ENCODE data around the gene CHST1. TPM values are rescaled to one million over a fixed set of nuclear protein-coding genes. Genes with fewer than 3 reads are reported as not detected.

Gene CHST1
- polyA plus RNA-seq, 3 donors = not detected

DNA sequence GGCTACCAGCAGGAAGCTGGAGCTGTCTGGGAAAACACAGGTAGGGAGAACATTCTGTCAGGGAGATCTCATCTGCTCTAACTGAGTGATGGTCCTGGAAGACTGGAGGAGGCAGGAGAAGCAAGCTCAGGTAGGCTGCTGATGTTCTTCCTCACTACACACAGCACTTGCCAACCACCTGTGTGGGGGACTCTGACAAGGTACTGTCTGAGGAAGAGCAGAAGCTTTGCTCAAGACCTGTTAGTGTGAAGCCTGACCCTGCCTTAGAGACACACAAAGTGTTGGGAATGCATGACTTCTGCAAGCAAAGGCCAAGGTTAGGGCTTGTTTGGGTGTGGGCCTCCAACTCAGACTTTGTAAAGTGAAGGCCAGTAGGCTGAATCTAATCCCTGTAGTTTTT, 46.5 kb downstream of the CHST1 start:
- intact Hi-C loops (cut with micrococcal nuclease) = no loop called here
- H3K4me1 ChIP-seq (ENCODE audit: control insufficient read depth in 1 of 2, insufficient read depth in 2 of 2, low read length in 2 of 2) = no peaks in the 10 kb centered on the region
- Mint-ChIP-seq H3K4me1 (no peaks in the 10 kb centered on the region), H3K27ac (no peak overlapping the region), H3K27me3 (ENCODE audit: low read depth in 3 of 3) (peaks cover 30 to 47% (median 33%) of the 10 kb centered on the region in 3 donors), H3K36me3 (no peaks in the 10 kb centered on the region), H3K4me3 (peak overlapping the region in 1 of 2 donors; percentile 17), H3K9me3 (peaks cover 15 to 35% (median 21%) of the 10 kb centered on the region in 7 donors)
- no peak overlapping the region for H2AFZ ChIP-seq (ENCODE audit: insufficient read depth, low read depth, low read length, poor library complexity, severe bottlenecking)
- TF ChIP-seq, protein P1, sequence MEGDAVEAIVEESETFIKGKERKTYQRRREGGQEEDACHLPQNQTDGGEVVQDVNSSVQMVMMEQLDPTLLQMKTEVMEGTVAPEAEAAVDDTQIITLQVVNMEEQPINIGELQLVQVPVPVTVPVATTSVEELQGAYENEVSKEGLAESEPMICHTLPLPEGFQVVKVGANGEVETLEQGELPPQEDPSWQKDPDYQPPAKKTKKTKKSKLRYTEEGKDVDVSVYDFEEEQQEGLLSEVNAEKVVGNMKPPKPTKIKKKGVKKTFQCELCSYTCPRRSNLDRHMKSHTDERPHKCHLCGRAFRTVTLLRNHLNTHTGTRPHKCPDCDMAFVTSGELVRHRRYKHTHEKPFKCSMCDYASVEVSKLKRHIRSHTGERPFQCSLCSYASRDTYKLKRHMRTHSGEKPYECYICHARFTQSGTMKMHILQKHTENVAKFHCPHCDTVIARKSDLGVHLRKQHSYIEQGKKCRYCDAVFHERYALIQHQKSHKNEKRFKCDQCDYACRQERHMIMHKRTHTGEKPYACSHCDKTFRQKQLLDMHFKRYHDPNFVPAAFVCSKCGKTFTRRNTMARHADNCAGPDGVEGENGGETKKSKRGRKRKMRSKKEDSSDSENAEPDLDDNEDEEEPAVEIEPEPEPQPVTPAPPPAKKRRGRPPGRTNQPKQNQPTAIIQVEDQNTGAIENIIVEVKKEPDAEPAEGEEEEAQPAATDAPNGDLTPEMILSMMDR (IDR thresholded peaks at IDR 0.05) = no peak
- no peak for DNase-seq
- no peaks in the 10 kb centered on the region for H4K20me1 ChIP-seq (ENCODE audit: insufficient read depth, low read length)
- no peak overlapping the region for H3K4me3 ChIP-seq (replicated peaks in 1 of 3; ENCODE audit: low read depth in 2 of 3, low read length in 3 of 3)
- H3K27ac ChIP-seq (ENCODE audit: low read depth in 1 of 2, low read length in 2 of 2) = no peak overlapping the region
- peaks cover 11 to 15% of the 10 kb centered on the region in 2 donors for H3K27me3 ChIP-seq (ENCODE audit: control insufficient read depth in 2 of 2, insufficient read depth in 2 of 2, low read length in 2 of 2)
- peaks cover 21 to 24% of the 10 kb centered on the region in 2 donors for H3K9me3 ChIP-seq (replicated peaks in 1 of 2; ENCODE audit: control insufficient read depth in 1 of 2, insufficient read depth in 1 of 2, low read length in 2 of 2)
- no peaks in the 10 kb centered on the region for H3K79me2 ChIP-seq (ENCODE audit: insufficient read depth, low read length)
- H3K9ac ChIP-seq (ENCODE audit: insufficient read depth, low read length, poor library complexity, severe bottlenecking) = no peak overlapping the region
- no peaks in the 10 kb centered on the region for H3K36me3 ChIP-seq (replicated peaks in 1 of 2; ENCODE audit: control insufficient read depth in 1 of 2, insufficient read depth in 2 of 2, low read length in 2 of 2)
- H3K4me2 ChIP-seq (replicated peaks; ENCODE audit: extremely low read depth, low read length, poor library complexity, severe bottlenecking) = no peak overlapping the region

DNA sequence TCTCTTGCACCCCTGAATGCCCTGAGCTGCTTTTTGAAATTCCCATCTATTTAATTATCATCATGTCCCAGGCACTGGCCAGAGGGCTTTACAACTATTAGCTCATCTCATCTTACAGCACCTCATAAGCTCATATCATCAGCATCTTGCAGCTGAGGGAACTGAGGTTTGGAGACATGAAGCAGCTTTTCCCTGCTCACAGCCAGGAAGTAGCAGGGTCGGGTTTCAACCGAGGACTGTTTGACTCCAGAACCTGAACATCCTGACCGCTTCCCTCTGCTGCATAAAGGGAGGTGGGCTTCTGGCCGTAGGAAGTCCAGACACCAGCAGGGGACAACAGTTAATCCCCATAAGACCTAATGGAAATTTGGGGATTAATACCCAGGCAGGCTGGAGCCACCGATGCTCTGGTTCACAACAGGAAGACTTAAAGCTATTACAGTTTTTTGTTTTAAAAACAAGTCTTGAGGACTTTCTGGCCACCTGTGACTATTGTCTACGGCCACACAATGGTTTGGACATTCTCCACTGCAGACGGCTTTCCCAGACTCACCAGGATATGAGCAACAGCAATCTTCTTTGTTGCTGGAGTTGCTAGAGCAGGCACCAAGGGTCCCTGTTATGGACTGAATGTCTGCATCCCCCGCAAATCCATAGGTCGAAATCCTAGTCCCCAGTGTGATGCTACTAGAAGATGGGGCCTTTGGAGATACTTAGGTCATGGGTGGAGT, 47.4 kb downstream of the CHST1 start:
- no peaks in the 10 kb centered on the region for H3K4me1 ChIP-seq (ENCODE audit: control insufficient read depth in 1 of 2, insufficient read depth in 2 of 2, low read length in 2 of 2)
- no peaks in the 10 kb centered on the region for H3K36me3 Mint-ChIP-seq

More for the DNA sequence above, 47.4 kb downstream of the CHST1 start:
- peak overlapping the region in 1 of 2 donors; percentile 17 for H3K4me3 Mint-ChIP-seq
- H3K27ac Mint-ChIP-seq = peak overlapping the region in 1 of 7 donors; percentile 48
- no peak overlapping the region for H3K4me3 ChIP-seq (replicated peaks in 1 of 3; ENCODE audit: low read depth in 2 of 3, low read length in 3 of 3)
- WGBS (ENCODE audit: insufficient coverage) = 33% methylated on average over 6 of the region's 9 CpGs
- intact Hi-C loops (cut with micrococcal nuclease) = no loop called here
- H3K9me3 Mint-ChIP-seq = peaks cover 15 to 35% (median 21%) of the 10 kb centered on the region in 7 donors
- no peak for DNase-seq
- TF ChIP-seq, protein P1 (IDR thresholded peaks at IDR 0.05) = no peak
- H3K9ac ChIP-seq (ENCODE audit: insufficient read depth, low read length, poor library complexity, severe bottlenecking) = no peak overlapping the region
- no peaks in the 10 kb centered on the region for H3K79me2 ChIP-seq (ENCODE audit: insufficient read depth, low read length)
- H3K27me3 Mint-ChIP-seq (ENCODE audit: low read depth in 3 of 3) = peaks cover 36 to 48% (median 38%) of the 10 kb centered on the region in 3 donors
- no peak overlapping the region for H3K27ac ChIP-seq (ENCODE audit: low read depth in 1 of 2, low read length in 2 of 2)
- no peak overlapping the region for H2AFZ ChIP-seq (ENCODE audit: insufficient read depth, low read depth, low read length, poor library complexity, severe bottlenecking)
- H3K4me2 ChIP-seq (replicated peaks; ENCODE audit: extremely low read depth, low read length, poor library complexity, severe bottlenecking) = no peak overlapping the region
- no peaks in the 10 kb centered on the region for H3K4me1 Mint-ChIP-seq
- peaks cover 21 to 24% of the 10 kb centered on the region in 2 donors for H3K9me3 ChIP-seq (replicated peaks in 1 of 2; ENCODE audit: control insufficient read depth in 1 of 2, insufficient read depth in 1 of 2, low read length in 2 of 2)
- peaks cover 14 to 15% of the 10 kb centered on the region in 2 donors for H3K27me3 ChIP-seq (ENCODE audit: control insufficient read depth in 2 of 2, insufficient read depth in 2 of 2, low read length in 2 of 2)
- H4K20me1 ChIP-seq (ENCODE audit: insufficient read depth, low read length) = no peaks in the 10 kb centered on the region
- H3K36me3 ChIP-seq (replicated peaks in 1 of 2; ENCODE audit: control insufficient read depth in 1 of 2, insufficient read depth in 2 of 2, low read length in 2 of 2) = no peaks in the 10 kb centered on the region
